ENCODE measurements around the gene NDFIP1.
"Not testable (repeated sequence)": the region's sequence is repeated elsewhere in the genome, so short reads cannot be mapped to it uniquely, and the experiment has no call there.

NDFIP1 gene, protein sequence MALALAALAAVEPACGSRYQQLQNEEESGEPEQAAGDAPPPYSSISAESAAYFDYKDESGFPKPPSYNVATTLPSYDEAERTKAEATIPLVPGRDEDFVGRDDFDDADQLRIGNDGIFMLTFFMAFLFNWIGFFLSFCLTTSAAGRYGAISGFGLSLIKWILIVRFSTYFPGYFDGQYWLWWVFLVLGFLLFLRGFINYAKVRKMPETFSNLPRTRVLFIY

DNA sequence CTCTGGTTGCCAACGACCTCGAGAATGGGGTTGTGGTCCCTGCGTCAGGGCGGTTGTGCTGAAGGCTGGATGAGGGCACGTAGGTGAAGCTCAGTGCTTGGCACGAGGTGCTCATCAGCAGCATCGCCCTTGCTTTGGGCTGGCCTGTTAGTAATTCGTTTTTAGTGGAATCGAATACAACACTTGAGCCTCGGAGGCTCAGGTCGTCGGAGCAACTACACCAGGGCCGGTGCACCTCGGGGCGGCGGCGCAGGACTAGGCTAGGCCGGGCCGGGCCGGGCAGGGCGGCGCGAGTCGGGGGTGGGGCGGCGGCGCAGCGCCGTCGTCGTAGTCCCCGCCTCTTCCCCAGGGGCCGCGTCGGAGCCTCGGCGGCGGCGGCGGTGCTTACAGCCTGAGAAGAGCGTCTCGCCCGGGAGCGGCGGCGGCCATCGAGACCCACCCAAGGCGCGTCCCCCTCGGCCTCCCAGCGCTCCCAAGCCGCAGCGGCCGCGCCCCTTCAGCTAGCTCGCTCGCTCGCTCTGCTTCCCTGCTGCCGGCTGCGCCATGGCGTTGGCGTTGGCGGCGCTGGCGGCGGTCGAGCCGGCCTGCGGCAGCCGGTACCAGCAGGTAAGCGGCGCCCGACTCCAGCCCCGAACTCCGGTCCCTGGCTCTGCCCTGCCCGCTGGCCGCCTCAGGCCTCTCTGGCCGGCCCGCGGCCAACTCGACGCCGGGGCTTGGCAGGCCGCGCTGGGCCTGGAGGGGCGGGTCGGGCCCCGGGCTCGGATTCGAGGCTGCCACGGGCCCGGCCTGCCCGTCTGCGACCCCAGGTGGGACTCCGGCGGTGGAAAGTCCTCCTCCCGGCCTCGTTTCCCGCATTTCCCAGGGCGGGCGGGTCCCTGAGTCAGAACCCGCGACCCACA, at the start of gene NDFIP1:
Gene NDFIP1, plus strand, starts transcription at position 348 of the 899 bp plus-strand sequence. Its CDS starts 196 bp downstream, at position 544.
- peak; percentile 86 for DNase-seq (ENCODE audit: low spot score)

DNA sequence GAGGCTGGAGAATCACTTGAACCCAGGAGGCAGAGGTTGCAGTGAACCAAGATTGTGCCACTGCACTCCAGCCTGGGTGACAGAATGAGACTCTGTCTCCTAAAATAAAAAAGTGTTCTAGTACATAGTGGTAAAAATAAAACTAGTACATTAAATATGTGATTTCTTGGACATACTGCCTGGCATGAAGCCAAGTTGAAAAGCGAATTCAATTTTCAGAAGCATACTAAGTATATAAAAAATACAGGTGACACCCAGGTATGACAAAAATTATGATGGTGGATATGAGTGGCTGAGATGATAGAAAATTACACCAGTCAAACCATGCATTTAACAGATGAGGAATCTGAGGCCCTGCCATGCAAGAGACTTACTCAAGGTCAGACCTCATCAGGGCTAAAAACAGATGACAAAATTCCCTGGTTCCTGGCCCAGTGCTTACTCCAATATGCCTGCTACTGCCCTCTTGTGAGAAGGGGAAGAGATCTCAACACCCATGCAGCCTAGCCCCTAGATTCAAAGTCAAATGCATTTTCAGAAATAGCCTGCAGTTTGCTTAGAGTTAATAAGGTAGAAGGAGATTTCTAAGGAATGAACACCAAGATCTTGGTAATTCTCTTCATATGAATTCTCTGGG, 49.2 kb upstream of the NDFIP1 start:
- no peak for DNase-seq (ENCODE audit: low spot score)

DNA sequence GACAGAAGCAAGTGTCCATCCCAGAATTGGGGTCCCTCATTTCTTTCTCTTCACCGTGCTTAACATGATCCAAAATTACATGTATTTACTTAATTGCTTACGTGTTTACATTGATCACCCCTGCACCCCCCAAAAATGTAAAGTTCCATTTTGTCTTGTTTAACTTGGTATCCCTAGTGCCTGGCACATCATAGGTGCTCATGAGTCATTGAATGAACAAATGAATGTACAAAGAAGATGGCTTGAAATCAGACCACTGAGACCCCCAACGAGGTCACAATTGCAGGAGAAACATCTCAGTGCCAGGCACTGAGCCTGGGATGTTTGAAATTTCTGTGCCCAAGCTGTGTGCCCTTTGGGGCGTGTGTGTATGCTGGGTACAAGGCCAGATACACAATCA, 45.2 kb upstream of the NDFIP1 start:
- no peak for DNase-seq (ENCODE audit: low spot score)

DNA sequence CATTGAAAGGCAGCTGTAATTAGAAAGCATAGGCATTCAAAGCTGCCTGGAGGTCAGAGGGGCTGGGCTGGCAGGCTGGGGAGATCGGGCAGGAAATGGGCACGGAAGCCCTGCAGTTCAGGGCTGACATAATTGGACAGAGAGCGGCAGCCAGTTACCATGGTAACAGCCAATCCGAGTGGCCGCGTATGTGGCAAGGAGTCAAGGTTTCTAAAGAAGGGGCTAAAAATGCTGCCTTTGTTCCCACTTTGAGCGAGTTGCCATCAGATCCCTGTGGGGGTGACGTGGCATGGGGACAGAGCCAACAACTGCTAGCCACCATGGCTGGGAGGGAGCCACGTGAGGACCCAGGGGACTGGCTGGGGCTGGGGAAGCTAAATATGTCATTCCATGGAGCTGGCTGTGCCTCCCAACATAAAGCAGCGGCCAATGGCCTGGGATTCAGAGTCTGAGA, 44.7 kb upstream of the NDFIP1 start:
- DNase-seq (ENCODE audit: low spot score): peak; percentile 44

DNA sequence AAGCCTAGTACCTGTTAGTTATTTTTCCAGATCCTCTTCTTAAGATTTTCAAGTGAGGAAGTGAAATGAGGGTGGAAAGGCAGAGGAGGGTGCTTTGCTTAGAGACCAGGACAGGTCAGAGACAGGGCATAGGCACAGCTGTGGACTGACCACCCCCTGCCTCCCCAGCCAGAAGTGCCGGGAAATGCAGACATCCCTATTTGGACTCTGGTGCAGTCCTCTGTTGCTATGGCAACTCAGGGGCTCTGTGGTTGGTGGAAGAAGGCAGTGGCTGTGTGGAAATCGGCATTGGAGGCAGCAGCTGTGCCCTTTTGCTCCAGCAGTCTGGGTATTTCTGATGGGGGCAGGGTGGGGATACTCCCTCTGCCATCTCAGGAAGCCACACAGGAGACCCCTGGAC, 43.3 kb upstream of the NDFIP1 start:
- no peak for DNase-seq (ENCODE audit: low spot score)

DNA sequence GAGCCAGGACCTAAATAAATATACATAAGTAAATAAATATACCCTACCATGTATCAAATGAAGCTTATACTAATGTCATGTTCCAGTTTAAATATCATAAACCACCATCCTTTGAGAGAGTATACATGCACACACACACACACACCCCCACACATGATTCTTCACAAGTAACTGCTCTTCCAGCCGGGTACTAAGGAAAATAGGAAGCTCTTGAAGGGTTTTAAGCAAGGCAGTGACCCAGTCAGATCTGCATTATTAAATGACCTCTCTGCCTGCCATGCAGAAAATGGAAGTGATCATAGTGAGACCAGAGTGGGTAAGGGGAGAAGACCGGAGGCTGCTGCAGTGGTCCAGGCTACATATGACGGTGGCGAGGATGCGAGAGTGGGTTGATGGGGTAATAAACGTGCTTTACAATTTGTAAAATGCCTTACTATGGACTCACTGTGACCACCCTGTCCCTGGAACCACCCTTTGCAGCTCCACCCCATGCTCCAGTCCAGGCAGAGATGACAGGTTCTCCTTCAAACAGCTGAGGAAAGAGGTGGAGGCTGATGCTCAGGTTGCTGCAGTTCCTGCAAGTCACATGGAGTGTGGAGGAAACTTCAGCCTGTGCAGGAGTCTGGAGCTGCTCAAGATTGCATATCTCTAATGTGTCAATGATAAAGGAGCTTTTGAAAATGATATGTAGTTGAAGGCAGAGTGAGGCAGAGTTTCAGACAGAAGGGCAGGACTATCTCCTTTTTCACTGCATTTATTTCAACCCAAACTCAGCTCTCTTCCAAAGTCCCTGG, 38.8 kb upstream of the NDFIP1 start:
- DNase-seq (ENCODE audit: low spot score): no peak

DNA sequence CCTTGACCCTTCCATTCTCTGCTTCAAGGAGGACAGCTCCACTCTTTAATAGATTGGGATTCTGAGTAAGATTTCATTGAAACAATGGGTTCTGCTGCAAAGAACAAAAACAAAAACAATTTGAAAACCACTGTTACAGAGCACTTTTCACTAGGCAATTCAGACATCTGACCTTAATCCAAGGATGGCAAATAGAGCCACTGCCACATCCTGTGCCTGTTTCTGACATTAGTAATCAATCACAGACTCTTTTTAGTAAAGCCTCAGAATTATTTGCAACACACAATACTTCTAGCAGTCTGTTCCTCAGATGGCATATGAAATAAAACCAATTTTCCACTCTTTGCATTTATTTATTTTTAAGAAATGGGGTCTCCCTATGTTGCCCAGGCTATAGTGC, 37.8 kb upstream of the NDFIP1 start:
- no peak for DNase-seq (ENCODE audit: low spot score)

DNA sequence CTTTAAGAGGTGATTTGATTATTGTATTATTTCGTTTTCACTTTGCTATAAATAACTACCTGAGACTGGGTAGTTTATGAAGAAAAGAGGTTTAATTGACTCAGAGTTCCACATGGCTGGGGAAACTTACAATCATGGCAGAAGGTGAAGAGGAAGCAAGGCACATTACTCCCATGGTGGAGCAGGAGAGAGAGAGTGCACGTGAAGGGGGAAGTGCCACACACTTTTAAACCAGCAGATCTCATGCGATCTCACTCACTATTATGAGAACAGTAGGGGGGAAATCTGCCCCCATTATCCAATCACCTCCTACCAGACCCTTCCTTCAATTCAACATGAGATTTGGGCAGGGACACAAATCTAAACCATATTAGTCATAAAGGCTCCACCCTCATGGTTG, 36.1 kb upstream of the NDFIP1 start:
- DNase-seq (ENCODE audit: low spot score): no peak

DNA sequence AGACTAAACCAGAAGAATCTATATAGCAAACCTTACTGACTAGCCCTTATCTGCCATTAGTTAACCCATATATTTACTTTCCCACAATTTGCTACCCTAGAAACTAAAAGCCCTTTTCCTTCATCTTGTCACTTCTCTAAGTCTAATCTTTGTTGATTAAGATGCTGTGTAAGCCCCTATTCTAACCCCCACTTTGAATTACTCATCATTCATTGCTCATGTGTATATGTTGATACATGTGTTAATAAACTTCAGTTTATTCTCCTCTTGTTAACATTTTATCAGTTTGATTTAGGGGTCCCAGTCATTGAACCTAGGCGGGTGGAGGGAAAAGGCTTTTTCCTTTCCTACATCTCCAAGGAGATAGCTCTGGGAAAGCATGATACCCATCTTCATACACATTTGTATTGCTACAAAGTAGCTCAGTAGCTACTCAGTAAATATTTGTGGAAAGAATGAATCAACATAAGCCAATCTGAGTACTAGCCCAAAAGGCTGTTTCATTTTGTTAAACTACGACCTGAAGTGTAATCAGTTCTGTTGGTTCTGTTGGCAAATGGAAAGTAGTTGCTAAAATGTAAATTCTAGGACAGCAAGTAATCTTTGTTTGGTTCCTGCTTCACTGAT, 35.1 kb upstream of the NDFIP1 start:
- DNase-seq (ENCODE audit: low spot score): no peak

DNA sequence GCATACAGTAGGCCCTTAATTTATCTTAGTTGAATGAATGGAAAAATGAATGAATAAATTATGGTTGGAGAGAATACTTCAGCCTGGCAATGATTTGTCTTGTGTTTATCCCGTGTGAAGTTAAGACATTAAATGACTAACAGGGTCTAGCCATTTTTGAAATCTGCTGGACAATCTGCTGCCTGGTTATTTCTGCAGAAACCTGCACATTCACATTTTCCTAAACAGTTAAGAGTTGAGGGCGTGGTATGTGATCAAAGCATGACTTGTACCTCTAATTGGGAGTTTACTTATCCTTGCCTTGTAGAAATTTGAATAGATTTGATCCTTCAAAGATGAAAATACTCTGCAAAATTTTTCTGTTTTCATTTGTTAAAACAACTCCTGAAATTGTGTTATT, 34.6 kb upstream of the NDFIP1 start:
- DNase-seq (ENCODE audit: low spot score): peak; percentile 39

DNA sequence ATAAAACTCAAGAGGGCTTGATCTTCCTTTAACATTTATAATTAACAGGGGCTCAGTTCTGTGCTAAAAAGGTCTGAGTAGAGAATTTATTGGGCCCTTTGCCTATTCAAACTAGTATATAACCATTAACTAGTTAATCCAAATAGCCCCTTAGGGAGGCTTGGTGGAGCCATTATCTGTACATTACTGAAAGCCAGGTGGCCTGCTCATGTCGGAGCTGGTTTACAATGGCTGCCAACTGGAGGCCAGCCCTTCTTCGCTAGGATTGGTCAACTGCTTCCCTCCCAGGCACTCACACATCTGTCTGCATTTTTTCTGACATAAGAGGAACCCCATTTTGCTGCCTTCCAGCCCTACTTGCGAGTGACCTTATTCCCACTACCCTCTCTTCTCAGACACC, 30.4 kb upstream of the NDFIP1 start:
- DNase-seq (ENCODE audit: low spot score): no peak

DNA sequence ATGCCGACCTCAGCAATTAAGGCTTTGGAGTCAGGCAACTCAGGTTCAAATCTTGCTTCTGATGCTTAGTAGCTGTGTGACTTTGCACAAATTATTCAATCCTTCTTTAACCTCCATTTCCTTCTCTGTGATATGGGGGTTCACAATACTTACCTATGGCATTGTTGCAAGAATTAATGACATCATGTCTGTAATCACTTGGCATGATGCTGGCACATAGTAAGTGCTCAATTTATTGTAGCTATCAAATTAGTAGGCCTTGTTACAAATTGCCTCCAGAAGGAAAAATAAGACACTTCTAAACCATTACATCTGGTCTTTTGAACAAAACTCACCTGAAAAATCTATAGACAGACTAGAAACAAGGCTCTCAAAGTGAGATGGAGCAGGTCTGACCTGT, 29.9 kb upstream of the NDFIP1 start:
- DNase-seq (ENCODE audit: low spot score): no peak

DNA sequence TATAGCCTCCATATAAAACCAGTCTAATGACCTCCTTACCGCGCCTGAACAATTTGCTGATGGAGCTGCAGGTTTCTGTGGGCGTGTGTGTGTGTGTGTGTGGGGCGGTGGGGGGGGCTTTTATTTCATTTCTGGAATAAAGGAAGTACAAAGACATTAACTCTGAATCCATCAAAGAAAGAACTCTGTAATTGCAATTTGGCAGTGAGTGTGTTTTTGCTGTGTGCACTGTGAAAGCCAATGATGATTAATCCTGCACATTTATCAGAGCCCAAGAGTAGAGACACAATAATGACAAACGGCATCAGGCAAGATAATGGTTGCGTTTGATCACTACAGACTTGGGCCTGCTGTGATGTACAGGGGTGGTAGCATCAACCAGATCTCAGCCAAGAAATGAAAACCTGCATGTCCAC, 29.3 kb upstream of the NDFIP1 start:
- DNase-seq (ENCODE audit: low spot score): no peak

DNA sequence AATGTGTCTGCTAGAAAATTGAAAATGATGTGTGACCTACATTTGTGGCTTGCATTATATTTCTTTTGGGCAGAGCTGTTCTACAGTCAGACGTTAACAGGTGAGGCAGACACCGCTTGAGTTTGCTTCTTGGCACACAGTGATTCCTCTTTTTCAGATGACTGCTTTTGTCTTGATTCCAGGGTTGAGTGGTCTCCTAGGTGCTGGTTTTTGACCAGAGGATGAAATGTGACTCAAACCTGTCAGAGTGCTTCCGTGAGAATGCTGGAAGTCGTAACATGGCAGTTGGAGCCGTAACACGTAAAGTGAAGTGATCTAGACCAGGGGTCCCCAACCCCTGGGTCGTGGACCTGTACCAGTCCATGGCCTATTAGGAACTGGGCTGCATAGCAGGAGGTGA, 28.3 kb upstream of the NDFIP1 start:
- no peak for DNase-seq (ENCODE audit: low spot score)

DNA sequence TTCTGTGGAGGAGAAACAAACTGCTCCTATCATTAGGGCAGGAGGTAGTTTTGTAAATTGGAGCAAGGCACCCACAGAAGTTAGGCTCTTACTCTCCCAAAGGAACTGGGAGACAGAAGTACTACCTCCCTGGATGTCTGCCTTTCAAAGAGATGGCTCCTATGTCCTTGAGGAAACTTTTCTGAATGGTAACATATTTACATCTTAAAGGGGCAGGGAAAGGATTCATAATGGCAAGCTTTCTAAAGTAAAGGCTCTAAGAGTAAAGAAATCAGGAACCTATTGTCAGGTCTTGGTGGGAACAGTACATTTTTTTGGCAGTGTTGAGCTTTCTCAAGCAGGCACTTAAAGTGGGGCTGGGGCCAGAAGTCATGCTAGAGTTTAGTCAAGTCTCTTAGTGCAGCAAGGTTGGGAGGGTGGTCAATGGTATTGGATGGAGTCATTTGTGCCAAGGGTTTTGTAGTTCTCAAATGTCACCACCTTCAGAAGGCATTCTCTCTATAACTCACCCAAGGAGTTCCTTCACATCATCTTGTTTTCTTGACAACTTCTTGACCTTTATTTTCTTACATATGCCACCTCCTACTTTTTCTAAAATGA, 26.3 kb upstream of the NDFIP1 start:
- no peak for DNase-seq (ENCODE audit: low spot score)

DNA sequence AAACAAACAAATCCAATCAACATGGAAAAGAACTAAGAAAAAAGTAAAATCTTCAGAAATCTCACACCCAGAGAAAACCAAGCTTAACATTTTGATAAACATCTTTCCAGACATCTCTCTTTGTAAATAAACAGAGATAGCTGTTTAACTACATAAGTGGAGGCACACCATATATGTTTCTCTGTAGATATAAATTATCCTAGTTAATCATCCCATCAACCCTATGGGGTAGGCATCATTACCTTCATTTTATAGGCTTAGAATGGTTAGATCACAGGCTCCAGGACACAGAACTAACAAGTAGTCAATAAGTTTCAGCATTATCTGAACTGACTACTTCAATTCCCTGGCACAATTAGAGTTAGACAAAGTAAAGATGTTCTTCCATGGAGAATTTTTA, 22.4 kb upstream of the NDFIP1 start:
- DNase-seq (ENCODE audit: low spot score): no peak

DNA sequence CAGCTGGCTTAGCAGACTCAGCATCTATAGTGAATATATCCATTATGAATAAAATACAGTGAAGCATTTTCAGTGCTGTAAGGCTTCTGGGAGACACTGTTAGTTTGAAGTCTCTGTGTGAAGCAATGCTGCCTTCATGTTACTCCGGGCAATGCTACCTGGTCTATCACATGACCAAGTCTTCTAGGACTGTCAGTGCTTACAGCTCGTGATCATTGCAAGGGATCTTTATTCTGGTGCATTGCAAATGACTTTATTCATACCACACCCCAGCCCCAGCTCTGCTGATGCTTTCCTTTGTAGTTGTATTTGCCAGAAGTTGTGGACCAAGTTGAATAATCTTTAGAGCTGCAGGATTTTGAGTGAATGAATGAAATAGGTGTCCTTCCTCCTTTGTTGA, 21.9 kb upstream of the NDFIP1 start:
- DNase-seq (ENCODE audit: low spot score): no peak

DNA sequence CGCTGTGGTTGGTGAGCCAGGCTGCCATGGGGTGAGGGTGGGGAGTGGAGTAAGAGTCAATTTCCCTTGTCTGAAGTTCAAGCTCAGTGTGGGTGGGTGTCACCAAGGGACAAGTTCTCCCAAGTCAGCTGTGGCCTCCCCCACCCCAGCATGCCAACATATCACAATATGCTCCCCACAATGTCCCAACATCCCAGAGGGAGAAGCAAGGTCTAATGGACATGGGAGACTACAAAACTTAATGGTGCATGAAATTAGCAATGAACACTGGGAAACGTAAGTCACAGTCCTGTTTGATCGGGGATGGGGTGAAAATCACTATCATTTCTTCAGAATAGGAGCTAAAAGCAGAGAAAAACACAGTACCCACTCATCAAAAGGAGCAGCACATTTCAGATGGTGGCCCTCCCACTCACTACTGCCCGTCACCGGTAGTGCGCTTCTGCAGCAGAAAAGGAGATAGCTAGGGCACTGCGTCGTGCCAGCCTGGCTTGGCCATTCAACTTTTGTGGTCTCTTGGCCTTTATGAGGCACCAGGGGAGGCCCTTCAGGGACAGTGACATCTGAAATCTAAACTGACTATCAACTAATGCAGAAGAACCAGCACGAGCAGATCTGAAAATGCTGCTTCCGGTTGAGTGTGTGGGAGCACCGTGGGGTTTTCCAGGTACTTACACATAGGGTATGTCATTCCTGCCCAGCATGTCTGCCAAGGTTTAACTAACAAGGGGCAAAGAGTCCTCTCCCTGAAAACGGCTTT, 20.5 kb upstream of the NDFIP1 start:
- DNase-seq (ENCODE audit: low spot score): peak; percentile 58

DNA sequence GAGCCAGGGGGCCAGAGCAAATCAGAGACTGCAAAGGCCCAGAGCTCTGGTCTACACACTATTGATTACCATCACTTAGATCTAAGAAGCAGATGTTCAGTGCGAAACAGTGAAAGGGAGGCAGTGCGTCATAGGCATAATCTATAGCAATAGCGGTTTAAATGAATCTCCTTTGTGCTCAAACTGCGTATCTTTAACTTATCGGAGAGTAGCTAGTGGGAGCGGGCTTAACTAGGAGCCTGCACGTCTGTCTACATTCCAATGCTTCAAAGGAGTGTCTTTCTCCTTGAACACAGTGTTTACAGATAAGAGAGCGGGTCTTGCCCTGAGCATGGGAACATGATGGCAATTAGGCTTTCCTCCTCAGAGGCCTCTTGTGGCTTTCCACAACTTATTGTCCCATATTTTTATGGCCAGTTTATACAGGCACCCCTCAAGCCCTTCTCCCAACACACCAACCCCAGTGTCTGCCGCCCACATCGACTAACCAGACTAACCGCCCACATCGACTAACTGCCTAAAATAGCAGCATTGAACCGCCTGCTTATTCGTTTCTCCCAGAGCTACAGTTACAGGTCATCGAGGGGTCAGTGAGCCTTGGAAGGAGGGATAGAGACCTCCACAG, 19.6 kb upstream of the NDFIP1 start:
- DNase-seq (ENCODE audit: low spot score): not testable (repeated sequence)

DNA sequence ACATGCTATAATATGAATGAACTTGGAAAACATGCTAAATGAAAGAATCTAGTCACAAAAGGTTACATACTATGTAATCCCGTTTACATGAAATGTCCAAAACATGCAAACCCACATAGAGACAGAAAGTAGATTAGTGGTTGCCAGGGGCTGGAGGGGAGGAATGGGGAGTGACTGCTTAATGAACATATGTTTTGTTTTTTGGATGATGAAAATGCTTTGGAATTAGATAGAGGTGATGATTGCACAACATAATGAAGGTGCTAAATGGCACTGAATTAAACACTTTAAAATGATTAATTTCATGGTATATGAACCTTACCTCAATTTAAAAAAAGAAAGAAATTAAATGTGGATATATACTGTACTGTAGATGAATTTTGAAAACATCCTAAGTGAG, 17.6 kb upstream of the NDFIP1 start:
- DNase-seq (ENCODE audit: low spot score): no peak
